HG03457 (cell line): ENCODE results near the gene PARD3B.
"Not testable (repeated sequence)": the region's sequence is repeated elsewhere in the genome, so short reads cannot be mapped to it uniquely, and the experiment has no call there.

Experiments used
- ATAC-seq: cut with Tn5 transposase; IDR thresholded peaks from one replicate; pipeline ENCODE4 v1.9.1; 2021; ENCODE audit warnings: moderate number of reproducible peaks; ENCODE audit not compliant: unreplicated experiment

PARD3B gene

GRCh38 chr2:205481861-205482260 lies 936.6 kb downstream of the PARD3B start:
- no peak for ATAC-seq

- ATAC-seq = no peak
These were observed 937.3 kb downstream of the PARD3B start for GRCh38 chr2:205482399-205483081.

- no peak for ATAC-seq
These were observed 937.8 kb downstream of the PARD3B start for GRCh38 chr2:205483095-205483494.

GRCh38 chr2:205484215-205484614 lies 938.9 kb downstream of the PARD3B start:
- ATAC-seq = no peak

- ATAC-seq = no peak
These were observed 939.5 kb downstream of the PARD3B start for GRCh38 chr2:205484764-205485163.

GRCh38 chr2:205493528-205493927 lies 948.3 kb downstream of the PARD3B start:
- not testable (repeated sequence) for ATAC-seq

- ATAC-seq = no peak
These were observed 949.4 kb downstream of the PARD3B start for GRCh38 chr2:205494537-205495235.

- no peak for ATAC-seq
These were observed 950.5 kb downstream of the PARD3B start for GRCh38 chr2:205495819-205496218.

- no peak for ATAC-seq
These were observed 951.1 kb downstream of the PARD3B start for GRCh38 chr2:205496370-205496769.

- ATAC-seq = no peak
These were observed 951.5 kb downstream of the PARD3B start for GRCh38 chr2:205496772-205497171.

- no peak for ATAC-seq
These were observed 953.7 kb downstream of the PARD3B start for GRCh38 chr2:205499006-205499405.

- ATAC-seq = no peak
These were observed 954.8 kb downstream of the PARD3B start for GRCh38 chr2:205500065-205500464.

- no peak for ATAC-seq
These were observed 955.7 kb downstream of the PARD3B start for GRCh38 chr2:205500951-205501350.

- no peak for ATAC-seq
These were observed 956.6 kb downstream of the PARD3B start for GRCh38 chr2:205501826-205502225.

- no peak for ATAC-seq
These were observed 960.1 kb downstream of the PARD3B start for GRCh38 chr2:205505371-205505770.

- ATAC-seq = no peak
These were observed 964.4 kb downstream of the PARD3B start for GRCh38 chr2:205509655-205510054.

GRCh38 chr2:205510345-205510744 lies 965.1 kb downstream of the PARD3B start:
- ATAC-seq = no peak

GRCh38 chr2:205511221-205511620 lies 965.9 kb downstream of the PARD3B start:
- ATAC-seq = no peak

- no peak for ATAC-seq
These were observed 966.4 kb downstream of the PARD3B start for GRCh38 chr2:205511641-205512040.

GRCh38 chr2:205520311-205520710 lies 975.0 kb downstream of the PARD3B start:
- no peak for ATAC-seq

GRCh38 chr2:205524656-205525055 lies 979.4 kb downstream of the PARD3B start:
- no peak for ATAC-seq

GRCh38 chr2:205527801-205528200 lies 982.5 kb downstream of the PARD3B start:
- no peak for ATAC-seq

GRCh38 chr2:205531072-205531471 lies 985.8 kb downstream of the PARD3B start:
- no peak for ATAC-seq
